AG04450 (cell line): ENCODE results near the gene CLDN20. TPM values are rescaled to one million over a fixed set of nuclear protein-coding genes. Genes with fewer than 3 reads are reported as not detected.

ENCODE experiments used
- CTCF ChIA-PET: fragments of 300-600, 350-600 bp; formaldehyde crosslinking; extraction: SDS; loops from one replicate; lab custom pipeline; 2022; ENCODE audit warnings: antibody characterized with exemption, inconsistent platforms; lab: Charles Lee
- POLR2A ChIA-PET: fragments of 350-600 bp; formaldehyde crosslinking; extraction: SDS; loops from one replicate; lab custom pipeline; 2021; ENCODE audit warnings: antibody characterized with exemption, inconsistent platforms; lab: Yijun Ruan, JAX
- DNase-seq: peaks from one replicate; pipeline ENCODE4 v3.0.0-alpha.2; 2011; ENCODE audit warnings: low read depth, low spot score
- H3K27ac ChIP-seq: one replicate; pipeline ENCODE4 v1.5.1; 2012; ENCODE audit warnings: low read depth, low read length, control low read depth
- H3K27me3 ChIP-seq: one replicate; pipeline ENCODE4 v1.6.0; 2012; ENCODE audit warnings: low read length; ENCODE audit not compliant: control insufficient read depth, insufficient read depth
- H3K4me3 ChIP-seq: 2 replicates; pipeline ENCODE4 v1.5.1; 2011; ENCODE audit warnings: mild to moderate bottlenecking, low read depth, low read length, control low read depth
- H3K9me3 ChIP-seq: 2 replicates; pipeline ENCODE4 v1.5.1; 2012; ENCODE audit warnings: low read length; ENCODE audit not compliant: control insufficient read depth, insufficient read depth
- CTCF ChIP-seq: IDR thresholded peaks from 2 replicates; pipeline ENCODE4 v1.5.1; 2011; ENCODE audit warnings: low read depth, low read length, control low read depth, inconsistent platforms
- polyA plus RNA-seq: library from polyadenylated mRNA; depleted of rRNA; stranded (reverse); fragments of >200 nt; gene quantifications from 2 replicates; pipeline ENCODE4 v1.2.3, GENCODE V29; 2011

Gene CLDN20
- polyA plus RNA-seq, 1 experiment, result not detected

- H3K27ac ChIP-seq, result no peak overlapping the region
- no peaks in the 10 kb centered on the region for H3K27me3 ChIP-seq
- ChIA-PET POLR2A (no interaction called here), CTCF (interaction anchor here (1.0 kb wide), 1 partner anchor 193 kb away, joined by 3 read pairs; no protein-coding TSS in a partner anchor)
- H3K4me3 ChIP-seq, result no peak overlapping the region
- TF ChIP-seq CTCF, result no peak
- no peaks in the 10 kb centered on the region for H3K9me3 ChIP-seq
- no peak for DNase-seq
Measured at GRCh38 chr6:155301867-155302266, 38.1 kb downstream of the CLDN20 start.

- H3K9me3 ChIP-seq, result no peaks in the 10 kb centered on the region
- H3K27ac ChIP-seq, result no peak overlapping the region
- POLR2A ChIA-PET, result no interaction called here
- CTCF ChIA-PET, result interaction anchor here (1.4 to 1.5 kb wide), 2 partner anchors 13 to 35 kb away, joined by 3 to 4 read pairs; no protein-coding TSS in a partner anchor
- no peak for TF ChIP-seq CTCF
- no peaks in the 10 kb centered on the region for H3K27me3 ChIP-seq
- H3K4me3 ChIP-seq, result no peak overlapping the region
- no peak for DNase-seq
Measured at GRCh38 chr6:155303361-155303870, 39.6 kb downstream of the CLDN20 start.

- CTCF ChIA-PET, result interaction anchor here (0.8 to 1.5 kb wide), 3 partner anchors 8 to 118 kb away, joined by 3 to 4 read pairs (median 4); no protein-coding TSS in a partner anchor
- POLR2A ChIA-PET, result no interaction called here
- DNase-seq, result no peak
- TF ChIP-seq CTCF, result no peak
- Histone ChIP-seq H3K27ac (no peak overlapping the region), H3K4me3 (no peak overlapping the region), H3K9me3 (no peaks in the 10 kb centered on the region), H3K27me3 (no peaks in the 10 kb centered on the region)
Measured at GRCh38 chr6:155306958-155307357, 43.1 kb downstream of the CLDN20 start.

- POLR2A ChIA-PET, result no interaction called here
- Histone ChIP-seq H3K27me3 (no peaks in the 10 kb centered on the region), H3K9me3 (no peaks in the 10 kb centered on the region), H3K27ac (no peak overlapping the region), H3K4me3 (no peak overlapping the region)
- DNase-seq, result no peak
- TF ChIP-seq CTCF, result no peak
- CTCF ChIA-PET, result no interaction called here
Measured at GRCh38 chr6:155309150-155309549, 45.3 kb downstream of the CLDN20 start.

GRCh38 chr6:155310596-155310995 lies 46.8 kb downstream of the CLDN20 start:
- POLR2A ChIA-PET, result interaction anchor here (1.0 kb wide), 1 partner anchor 122 kb away, joined by 4 read pairs; no protein-coding TSS in a partner anchor
- TF ChIP-seq CTCF, result no peak
- no peak for DNase-seq
- H3K27ac ChIP-seq, result no peak overlapping the region
- H3K9me3 ChIP-seq, result no peaks in the 10 kb centered on the region
- no peaks in the 10 kb centered on the region for H3K27me3 ChIP-seq
- no peak overlapping the region for H3K4me3 ChIP-seq
- CTCF ChIA-PET, result interaction anchor here (0.8 kb wide), 1 partner anchor 442 kb away, joined by 5 read pairs; no protein-coding TSS in a partner anchor
